Urinary bladder (tissue), 4 donors: Measurements from ENCODE around the gene SLC10A7. TPM values are rescaled to one million over a fixed set of nuclear protein-coding genes. Genes with fewer than 3 reads are reported as not detected.

ENCODE experiments used
- DNase-seq: peaks from one replicate; pipeline ENCODE4 v3.0.0-alpha.2; 2015; ENCODE audit errors: extremely low spot score
- H3K27ac ChIP-seq: one replicate; pipeline ENCODE4 v1.5.1; 2013; ENCODE audit warnings: low read depth, mild to moderate bottlenecking, moderate library complexity
- H3K36me3 ChIP-seq: one replicate; pipeline ENCODE4 v1.6.1; 2013; ENCODE audit warnings: mild to moderate bottlenecking, moderate library complexity; ENCODE audit not compliant: insufficient read depth
- H3K4me1 ChIP-seq: one replicate; pipeline ENCODE4 v1.6.1; 2013; ENCODE audit warnings: mild to moderate bottlenecking, moderate library complexity; ENCODE audit not compliant: insufficient read depth
- H3K4me3 ChIP-seq: one replicate; pipeline ENCODE4 v1.5.1; 2013; ENCODE audit warnings: low read depth, low read length
- WGBS: extraction: QIAGEN DNeasy Blood & Tissue Kit; methylation state at CpG from one replicate; pipeline ENCODE4 v1.1.7; 2013; 5-methylcytosine and 5-hydroxymethylcytosine counted together
- polyA plus RNA-seq: library from polyadenylated mRNA; stranded (reverse); fragments of 200-250 nt; gene quantifications from one replicate; pipeline ENCODE4 v1.2.3, GENCODE V29; 2013
- total RNA-seq: library from RNA; depleted of rRNA; stranded (reverse); fragments of >200 nt; gene quantifications from one replicate; pipeline ENCODE4 v1.2.3, GENCODE V29; 2014
- donor health status: healthy with polysubstance abuse.
- donor health status: healthy.

SLC10A7 gene, protein sequence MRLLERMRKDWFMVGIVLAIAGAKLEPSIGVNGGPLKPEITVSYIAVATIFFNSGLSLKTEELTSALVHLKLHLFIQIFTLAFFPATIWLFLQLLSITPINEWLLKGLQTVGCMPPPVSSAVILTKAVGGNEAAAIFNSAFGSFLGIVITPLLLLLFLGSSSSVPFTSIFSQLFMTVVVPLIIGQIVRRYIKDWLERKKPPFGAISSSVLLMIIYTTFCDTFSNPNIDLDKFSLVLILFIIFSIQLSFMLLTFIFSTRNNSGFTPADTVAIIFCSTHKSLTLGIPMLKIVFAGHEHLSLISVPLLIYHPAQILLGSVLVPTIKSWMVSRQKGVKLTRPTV
- total RNA-seq: 42.9 TPM
- polyA plus RNA-seq: 5.4 TPM

DNA sequence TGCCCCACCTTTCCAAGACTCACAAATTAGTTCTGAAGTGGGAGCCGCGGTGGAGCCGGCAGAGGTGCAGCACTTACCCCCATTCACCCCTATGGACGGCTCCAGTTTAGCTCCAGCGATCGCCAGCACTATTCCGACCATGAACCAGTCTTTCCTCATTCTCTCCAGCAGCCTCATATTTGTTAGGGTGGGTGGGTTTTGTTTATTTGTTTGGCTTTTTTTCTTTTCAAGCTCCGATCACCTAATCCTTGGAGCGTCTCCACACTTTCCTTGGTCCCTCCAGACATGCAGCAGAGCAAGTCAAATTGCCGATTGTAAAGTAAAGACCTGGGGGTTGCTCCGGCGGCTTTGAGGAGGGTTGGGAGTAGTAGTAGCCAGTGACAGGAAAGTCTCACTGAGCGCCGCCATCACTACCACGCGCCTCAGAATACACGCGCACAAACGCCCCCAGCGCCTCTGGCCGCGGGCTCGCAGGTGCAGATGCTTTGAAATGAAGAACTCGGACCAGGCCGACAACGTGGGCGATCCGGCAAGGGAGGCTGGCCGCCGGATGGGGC, at the start of gene SLC10A7:
Gene SLC10A7, minus strand, starts transcription at position 400 of the 557 bp plus-strand sequence. Its CDS starts 223 bp downstream, at position 177.
- no peaks in the 10 kb centered on the region for H3K36me3 ChIP-seq
- peak; percentile 62 for DNase-seq
- peaks cover 2% of the 10 kb centered on the region for H3K4me1 ChIP-seq
- under 1% methylated on average over 30 of the region's 30 CpGs for WGBS
- H3K4me3 ChIP-seq: peak within 1 kb of the TSS; percentile 88
- H3K27ac ChIP-seq: peak within 1 kb of the TSS; percentile 34

DNA sequence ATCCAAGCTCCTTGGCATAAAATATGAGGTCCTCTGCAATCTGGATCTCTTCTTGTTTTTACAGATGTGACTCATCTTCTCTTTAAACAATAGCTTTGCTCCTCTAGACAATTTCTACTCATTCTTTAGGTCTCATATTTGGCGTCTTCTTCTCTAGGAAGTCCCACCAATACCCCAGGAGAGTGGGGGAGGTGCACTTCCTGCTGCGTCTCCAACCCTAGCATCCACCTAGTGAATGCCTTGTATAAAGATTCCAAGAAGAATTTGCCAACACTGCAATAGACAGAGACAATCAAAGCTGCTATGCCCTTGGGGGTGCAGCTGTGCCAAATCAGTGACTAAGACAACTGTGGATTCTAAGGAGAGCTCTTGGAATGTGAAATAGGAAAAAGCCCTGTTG, 45.7 kb upstream of the SLC10A7 start:
- Histone ChIP-seq H3K4me1 (no peaks in the 10 kb centered on the region), H3K4me3 (no peak overlapping the region), H3K36me3 (peaks cover 1% of the 10 kb centered on the region), H3K27ac (no peak overlapping the region)
- WGBS: 40% methylated on average over 2 of the region's 2 CpGs
- no peak for DNase-seq

DNA sequence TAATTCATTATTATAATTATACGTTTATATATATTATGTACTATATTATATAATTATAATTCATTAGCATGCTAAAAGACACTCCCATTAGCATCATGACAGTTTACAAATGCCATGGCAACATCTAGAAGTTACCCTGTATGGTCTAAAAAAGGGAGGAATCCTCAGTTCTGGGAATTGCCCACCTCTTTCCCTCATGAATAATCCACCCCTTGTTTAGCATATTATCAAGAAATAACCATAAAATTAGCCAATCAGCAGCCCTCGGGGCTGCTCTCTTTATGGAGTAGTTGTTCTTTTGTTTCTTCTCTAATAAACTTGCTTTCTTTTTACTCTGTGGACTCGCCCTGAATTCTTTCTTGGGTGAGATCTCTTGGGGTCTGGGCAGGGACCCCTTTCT, 42.8 kb upstream of the SLC10A7 start:
- DNase-seq: no peak
- H3K27ac ChIP-seq: no peak overlapping the region
- no peak overlapping the region for H3K4me3 ChIP-seq
- no peaks in the 10 kb centered on the region for H3K4me1 ChIP-seq
- 48% methylated on average over 3 of the region's 3 CpGs for WGBS
- H3K36me3 ChIP-seq: peaks cover 1% of the 10 kb centered on the region

DNA sequence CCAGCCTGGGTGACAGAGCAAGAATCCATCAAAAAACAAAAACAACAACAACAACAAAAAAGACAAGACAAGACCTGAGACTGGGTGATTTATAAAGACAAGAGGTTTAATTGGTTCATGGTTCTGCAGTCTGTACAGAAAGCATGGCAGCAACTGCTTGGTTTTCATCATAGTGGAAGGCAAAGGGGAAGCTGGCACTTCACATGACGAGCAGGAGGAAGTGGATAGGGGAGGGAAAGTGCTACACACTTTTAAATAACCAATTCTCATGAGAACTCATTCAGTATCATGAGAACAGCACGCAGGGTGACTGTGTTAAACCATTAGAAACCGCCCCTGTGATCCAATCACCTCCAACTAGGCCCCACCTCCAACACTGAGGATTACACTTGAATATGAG, 28.4 kb upstream of the SLC10A7 start:
- DNase-seq: no peak
- Histone ChIP-seq H3K4me3 (no peak overlapping the region), H3K36me3 (no peaks in the 10 kb centered on the region), H3K27ac (no peak overlapping the region), H3K4me1 (no peaks in the 10 kb centered on the region)
- 71% methylated on average over 3 of the region's 3 CpGs for WGBS

DNA sequence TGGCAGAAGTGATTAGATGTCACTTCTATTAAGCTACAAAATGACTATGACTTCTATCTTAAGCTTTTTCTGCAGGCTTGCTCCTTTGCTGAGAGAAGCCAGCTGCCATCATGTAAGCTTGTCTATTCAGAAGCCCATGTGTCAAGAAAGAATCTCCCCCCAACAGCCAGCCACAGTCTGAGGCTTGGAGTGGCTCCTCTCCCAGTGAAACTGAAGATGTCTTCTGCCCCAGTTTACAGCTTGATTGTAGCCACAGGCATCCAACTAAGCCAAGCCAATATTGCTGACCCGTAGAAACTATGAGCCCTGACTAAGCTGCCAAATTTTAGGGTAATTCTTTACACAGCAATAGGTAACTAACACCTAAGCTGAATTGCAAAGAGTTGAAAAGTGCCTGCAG, 26.7 kb upstream of the SLC10A7 start:
- no peak overlapping the region for H3K4me3 ChIP-seq
- no peak overlapping the region for H3K27ac ChIP-seq
- no peak for DNase-seq
- H3K4me1 ChIP-seq: no peaks in the 10 kb centered on the region
- no peaks in the 10 kb centered on the region for H3K36me3 ChIP-seq
- WGBS: 32% methylated on average over 1 of the region's 1 CpG

DNA sequence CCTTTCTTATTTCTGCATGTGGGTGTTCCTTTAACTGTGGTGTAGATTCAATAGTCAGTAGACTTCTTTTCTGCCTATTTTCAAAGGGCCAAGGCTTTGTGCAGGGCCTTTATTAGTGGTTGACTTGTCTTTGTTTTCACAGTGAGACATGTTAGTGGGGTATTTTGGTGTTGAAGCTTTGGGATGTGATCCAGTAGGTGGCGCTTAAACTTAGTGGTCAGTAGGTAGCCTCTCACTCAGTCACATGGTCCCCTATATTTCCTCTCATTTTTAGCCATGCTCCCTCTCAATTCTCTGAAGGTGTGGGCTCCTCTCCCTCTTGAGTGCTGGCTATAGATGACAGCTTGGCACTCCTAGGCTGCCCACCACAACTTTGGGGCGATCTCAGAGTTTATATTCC, 23.4 kb upstream of the SLC10A7 start:
- Histone ChIP-seq H3K27ac (no peak overlapping the region), H3K4me3 (no peak overlapping the region), H3K36me3 (no peaks in the 10 kb centered on the region), H3K4me1 (no peaks in the 10 kb centered on the region)
- DNase-seq: no peak
- WGBS: 75% methylated on average over 2 of the region's 2 CpGs

DNA sequence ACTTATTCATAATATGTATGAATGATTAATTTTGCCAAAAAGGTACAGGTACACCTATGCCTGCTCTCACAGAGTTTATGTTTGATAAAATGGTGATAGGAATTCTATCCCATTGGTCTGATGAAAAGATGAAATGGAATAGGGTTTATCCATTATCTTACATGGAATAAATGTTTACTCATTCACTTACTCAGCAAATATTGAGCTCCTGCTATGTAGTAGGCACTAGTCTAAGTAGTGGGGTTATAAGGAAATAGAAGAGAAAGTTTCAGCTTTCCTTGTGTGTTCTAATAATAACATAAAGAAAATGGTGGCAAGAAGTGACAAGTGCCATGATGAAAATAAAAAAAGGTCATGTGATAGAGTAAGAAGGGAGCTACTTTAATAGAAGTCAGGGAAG, 12.4 kb upstream of the SLC10A7 start:
- H3K4me1 ChIP-seq: no peaks in the 10 kb centered on the region
- H3K36me3 ChIP-seq: no peaks in the 10 kb centered on the region
- H3K27ac ChIP-seq: no peak overlapping the region
- no peak overlapping the region for H3K4me3 ChIP-seq
- DNase-seq: no peak

DNA sequence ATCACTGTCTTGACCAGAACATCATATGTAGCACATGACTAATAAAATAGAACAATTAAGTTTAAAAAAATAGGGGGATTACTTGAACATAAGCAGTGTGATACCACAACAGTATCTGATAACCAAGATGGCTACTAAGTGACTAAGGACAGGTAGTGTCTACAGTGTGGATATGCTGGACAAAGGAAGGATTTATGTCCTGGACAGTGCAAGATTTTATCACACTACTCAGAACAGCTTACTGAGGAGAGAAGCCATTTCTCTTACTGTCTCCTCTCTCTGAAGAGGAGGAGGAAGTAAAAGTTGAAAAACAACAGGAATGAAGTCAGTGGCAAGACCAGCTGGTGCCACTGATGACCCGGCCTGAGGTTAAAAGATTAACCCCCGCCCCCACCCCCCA, 4.0 kb upstream of the SLC10A7 start:
- H3K27ac ChIP-seq: no peak overlapping the region
- DNase-seq: no peak
- H3K4me3 ChIP-seq: no peak overlapping the region
- 26% methylated on average over 2 of the region's 2 CpGs for WGBS
- no peaks in the 10 kb centered on the region for H3K36me3 ChIP-seq
- H3K4me1 ChIP-seq: no peaks in the 10 kb centered on the region

DNA sequence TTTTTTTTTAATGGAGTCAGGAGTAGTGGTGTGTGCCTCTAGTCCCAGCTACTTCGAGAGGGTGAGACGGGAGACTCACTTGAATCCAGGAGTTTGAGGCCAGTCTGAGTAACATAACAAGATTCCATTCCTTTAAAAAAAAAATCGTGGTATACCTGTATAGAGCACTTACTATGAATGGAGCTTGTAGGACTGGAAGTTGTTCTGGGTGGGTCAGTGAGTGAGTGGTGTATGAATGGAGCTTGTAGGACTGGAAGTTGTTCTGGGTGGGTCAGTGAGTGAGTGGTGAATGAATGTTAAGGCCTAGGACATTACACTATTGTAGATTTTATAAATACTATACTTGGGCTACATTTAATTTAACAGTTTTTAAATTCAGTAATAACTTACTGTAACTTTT, 2.9 kb upstream of the SLC10A7 start:
- Histone ChIP-seq H3K4me1 (no peaks in the 10 kb centered on the region), H3K36me3 (no peaks in the 10 kb centered on the region), H3K4me3 (no peak overlapping the region), H3K27ac (no peak overlapping the region)
- WGBS: 88% methylated on average over 3 of the region's 3 CpGs
- no peak for DNase-seq

DNA sequence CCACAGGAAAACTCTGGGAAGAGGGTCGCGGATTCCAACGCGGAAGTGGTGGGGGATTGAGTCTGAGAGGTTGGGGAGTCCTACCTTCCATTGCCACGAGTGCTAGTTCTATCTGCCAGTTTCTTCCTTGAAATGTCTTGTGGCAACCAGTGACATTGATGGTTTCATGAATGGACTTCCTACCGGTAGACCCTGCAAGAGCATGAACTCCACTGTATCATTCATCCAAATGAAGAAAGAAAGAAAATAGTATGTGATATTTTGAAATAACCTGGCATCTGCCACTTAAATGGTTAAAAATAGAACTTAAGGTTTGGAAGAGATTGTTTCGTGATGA, 1.1 kb upstream of the SLC10A7 start:
- DNase-seq: no peak
- Histone ChIP-seq H3K4me3 (peak overlapping the region; percentile 88), H3K4me1 (peaks cover 2% of the 10 kb centered on the region), H3K36me3 (no peaks in the 10 kb centered on the region), H3K27ac (no peak overlapping the region)
- WGBS: 2% methylated on average over 7 of the region's 7 CpGs

DNA sequence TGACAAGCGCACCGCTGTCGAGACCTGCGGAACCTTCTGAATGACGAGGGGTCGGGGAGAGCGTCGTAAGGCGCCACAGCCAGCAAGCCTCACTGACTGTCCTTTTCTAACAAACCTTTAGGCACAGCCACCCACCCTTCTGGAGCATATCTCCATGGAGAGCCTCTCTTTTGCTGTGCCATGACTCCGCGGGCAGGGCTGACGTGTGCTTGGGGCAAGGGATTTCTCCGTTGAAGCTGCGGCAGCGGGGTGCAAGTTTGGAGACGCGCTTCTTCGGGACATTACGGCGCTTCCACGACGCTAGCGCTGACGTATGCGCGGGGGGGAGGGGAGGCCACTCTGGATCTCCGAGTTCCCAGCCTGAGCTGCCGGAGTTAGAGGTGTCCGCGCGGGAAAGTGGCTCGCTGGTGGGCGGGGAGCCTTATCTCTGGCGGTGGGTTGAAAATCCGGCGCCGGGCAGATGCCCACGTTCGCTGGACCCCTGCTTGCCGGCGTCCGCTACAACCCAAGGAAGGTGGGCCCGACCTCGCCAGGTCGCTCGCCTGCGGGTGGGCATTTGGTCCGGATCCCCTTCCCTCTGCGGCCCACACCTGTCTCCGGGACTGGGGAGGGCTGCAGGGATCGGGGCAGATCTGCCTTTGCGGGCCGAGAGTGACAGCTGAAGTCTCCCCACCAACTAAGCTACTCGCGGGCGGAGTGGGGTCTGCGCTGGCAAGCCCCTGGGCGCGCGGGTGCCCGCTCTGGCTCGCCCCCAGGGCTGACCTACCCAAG, 543 bp upstream of the SLC10A7 start:
- H3K4me1 ChIP-seq: peaks cover 2% of the 10 kb centered on the region
- WGBS: under 1% methylated on average over 62 of the region's 62 CpGs
- no peaks in the 10 kb centered on the region for H3K36me3 ChIP-seq
- peak overlapping the region; percentile 34 for H3K27ac ChIP-seq
- H3K4me3 ChIP-seq: peak overlapping the region; percentile 88
- DNase-seq: peak; percentile 85

DNA sequence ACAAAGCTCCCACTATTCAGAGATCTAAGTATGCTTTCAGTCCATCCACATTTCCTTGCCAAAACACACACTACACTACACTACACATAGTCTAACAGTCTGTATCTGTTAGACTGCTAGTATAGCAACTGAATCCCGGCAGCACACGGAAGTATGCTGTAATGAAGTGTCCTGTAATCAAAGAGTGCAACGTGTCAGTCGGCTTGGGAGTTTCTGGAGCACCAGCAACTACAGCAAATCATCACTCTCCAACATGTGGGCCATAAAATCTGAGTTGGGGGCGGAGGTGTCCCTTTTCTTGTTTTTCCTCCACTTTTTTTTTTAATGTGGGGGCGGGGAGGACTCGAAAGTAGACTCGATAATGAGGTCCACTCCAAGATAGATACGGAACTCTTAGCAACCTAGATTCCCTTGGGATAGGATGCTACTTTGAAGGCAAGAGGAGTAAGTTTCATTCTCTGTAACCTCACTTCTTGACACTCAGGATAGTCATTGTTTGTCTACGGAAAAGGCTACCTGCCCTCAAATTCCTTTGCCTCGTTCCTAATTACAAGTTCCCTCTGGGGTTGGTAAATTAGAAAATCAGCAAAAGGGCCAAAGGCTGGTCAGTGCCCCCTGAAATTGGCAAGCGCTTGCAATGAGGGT, 722 bp downstream of the SLC10A7 start:
- WGBS: under 1% methylated on average over 12 of the region's 12 CpGs
- no peak for DNase-seq

DNA sequence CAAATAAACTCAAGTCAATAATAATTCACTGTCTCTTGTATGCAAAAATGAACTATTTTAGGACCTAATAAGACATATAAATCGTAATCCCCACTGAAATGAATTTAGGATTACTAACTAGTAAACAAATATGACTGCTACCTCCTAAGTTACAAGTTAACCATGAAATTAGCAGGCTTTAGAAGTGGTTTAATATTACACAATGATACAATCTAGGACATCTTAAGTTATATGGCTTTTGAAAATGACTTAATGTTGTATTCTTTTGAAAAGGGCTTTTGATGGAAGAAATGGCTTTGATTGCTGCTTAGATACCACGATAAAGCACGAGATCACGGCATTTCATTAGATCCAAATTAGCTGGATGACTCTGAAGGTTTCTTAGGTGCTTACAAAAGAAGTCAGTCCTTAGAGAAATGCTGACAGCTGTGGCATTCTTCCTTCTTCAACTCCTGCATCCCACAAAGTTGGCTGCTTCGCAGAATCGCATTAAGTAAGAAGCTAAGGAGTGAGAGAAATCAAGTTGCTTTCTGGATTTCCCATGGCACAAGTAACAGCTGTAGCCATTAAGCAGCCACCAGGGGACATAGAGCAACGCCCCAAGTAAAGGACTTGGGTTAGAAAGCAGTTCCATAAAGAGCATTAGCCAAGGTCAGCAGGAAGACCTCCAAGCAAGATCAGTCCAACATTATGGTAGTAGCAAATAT, 6.9 kb downstream of the SLC10A7 start:
- H3K4me3 ChIP-seq: no peak overlapping the region
- no peak for DNase-seq
- 84% methylated on average over 7 of the region's 7 CpGs for WGBS
- H3K36me3 ChIP-seq: no peaks in the 10 kb centered on the region
- peaks cover 2% of the 10 kb centered on the region for H3K4me1 ChIP-seq
- no peak overlapping the region for H3K27ac ChIP-seq

More for the DNA sequence above, 722 bp downstream of the SLC10A7 start:
- Histone ChIP-seq H3K36me3 (no peaks in the 10 kb centered on the region), H3K4me3 (peak overlapping the region; percentile 88), H3K4me1 (peaks cover 2% of the 10 kb centered on the region), H3K27ac (no peak overlapping the region)
